AG04449 (cell line): ENCODE measurements around the gene ARFGAP2.
A peak's percentile ranks its signal among the peaks of the same experiment; 100 is the strongest.

Source experiments
- CTCF ChIA-PET: fragments of 350-600 bp; formaldehyde crosslinking; extraction: SDS; loops from one replicate; lab custom pipeline; 2021; ENCODE audit warnings: antibody characterized with exemption; lab: Yijun Ruan, JAX
- POLR2A ChIA-PET: fragments of 400-600, 350-600 bp; formaldehyde crosslinking; extraction: SDS; loops from one replicate; lab custom pipeline; 2020; ENCODE audit warnings: antibody characterized with exemption, inconsistent platforms; lab: Yijun Ruan, JAX
- DNase-seq: peaks from one replicate; pipeline ENCODE4 v3.0.0-alpha.2; 2010; ENCODE audit warnings: low read depth, low spot score
- H3K4me3 ChIP-seq: 2 replicates; pipeline ENCODE4 v1.5.1; 2011; ENCODE audit warnings: low read depth, mild to moderate bottlenecking, control low read depth, low read length
- CTCF ChIP-seq: IDR thresholded peaks from one replicate; pipeline ENCODE4 v1.5.1; 2011; ENCODE audit warnings: mild to moderate bottlenecking, moderate library complexity, low read length, control low read depth, inconsistent platforms; ENCODE audit not compliant: insufficient read depth; ENCODE audit errors: missing control alignments

Gene ARFGAP2

GRCh38 chr11:47156333-47156732 is 20.3 kb downstream of the ARFGAP2 start:
- CTCF ChIA-PET: interaction anchor here (0.7 to 8.0 kb wide), 8 partner anchors 9 to 279 kb away, joined by 3 to 181 read pairs (median 5); partner anchors contain the start of gene NR1H3

GRCh38 chr11:47155879-47156278 is 20.8 kb downstream of the ARFGAP2 start:
- CTCF ChIA-PET: interaction anchor here (0.7 to 8.0 kb wide), 10 partner anchors 9 to 279 kb away, joined by 3 to 181 read pairs (median 5); partner anchors contain the start of gene NR1H3
- no peak for DNase-seq
- POLR2A ChIA-PET: no interaction called here
- H3K4me3 ChIP-seq: no peak overlapping the region
- TF ChIP-seq CTCF: no peak

More at GRCh38 chr11:47156333-47156732, 20.3 kb downstream of the ARFGAP2 start:
- DNase-seq: no peak
- no peak for TF ChIP-seq CTCF
- no peak overlapping the region for H3K4me3 ChIP-seq
- POLR2A ChIA-PET: no interaction called here

- no peak for TF ChIP-seq CTCF
- CTCF ChIA-PET: interaction anchor here (0.7 to 8.0 kb wide), 14 partner anchors 8 to 271 kb away, joined by 3 to 181 read pairs (median 13); partner anchors contain the start of genes LRP4 and NR1H3
- POLR2A ChIA-PET: interaction anchor here (1.3 kb wide), 1 partner anchor 11 kb away, joined by 3 read pairs; no protein-coding TSS in a partner anchor
- DNase-seq: no peak
- no peak overlapping the region for H3K4me3 ChIP-seq
Observed at GRCh38 chr11:47154616-47155570, 21.8 kb downstream of the ARFGAP2 start.

GRCh38 chr11:47152953-47153950 is 23.4 kb downstream of the ARFGAP2 start:
- TF ChIP-seq CTCF: peak; percentile 94
- no peak for DNase-seq
- H3K4me3 ChIP-seq: no peak overlapping the region
- CTCF ChIA-PET: interaction anchor here (0.5 to 8.0 kb wide), 57 partner anchors 8 to 338 kb away, joined by 3 to 181 read pairs (median 6); partner anchors contain the start of gene LRP4
- POLR2A ChIA-PET: interaction anchor here (1.3 kb wide), 1 partner anchor 12 kb away, joined by 3 read pairs; no protein-coding TSS in a partner anchor

GRCh38 chr11:47152126-47152952 is 24.3 kb downstream of the ARFGAP2 start:
- ChIA-PET POLR2A (no interaction called here), CTCF (interaction anchor here (0.5 to 8.0 kb wide), 51 partner anchors 9 to 337 kb away, joined by 3 to 181 read pairs (median 6); partner anchors contain the start of gene LRP4)

More at GRCh38 chr11:47152126-47152952, 24.3 kb downstream of the ARFGAP2 start:
- DNase-seq: no peak
- TF ChIP-seq CTCF: no peak
- H3K4me3 ChIP-seq: no peak overlapping the region
